ENCODE data around the gene METTL23.

DNA sequence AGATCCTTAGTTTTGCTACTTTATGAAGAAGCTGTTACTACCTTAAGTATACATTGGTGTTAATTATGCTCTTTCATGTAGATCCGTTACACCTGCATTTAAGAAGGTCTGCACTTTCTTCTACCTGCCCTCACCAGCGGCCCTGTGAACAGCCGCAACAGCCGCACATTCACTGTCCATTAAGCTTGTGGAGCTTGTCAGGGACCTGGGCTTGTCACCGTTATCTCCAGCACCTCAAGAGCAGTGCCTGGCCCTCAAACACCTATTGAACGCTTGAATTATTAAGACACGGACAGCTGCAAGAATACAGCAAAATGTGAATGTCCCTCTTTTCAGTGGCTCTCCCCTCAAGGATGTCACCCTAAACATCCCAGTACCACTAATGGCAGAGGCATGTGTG lies 12.9 kb upstream of the METTL23 start:
- TF ChIP-seq POLR2AphosphoS5 (IDR thresholded peaks at IDR 0.05; ENCODE audit: low read depth): no peak
- TF ChIP-seq, protein P1, sequence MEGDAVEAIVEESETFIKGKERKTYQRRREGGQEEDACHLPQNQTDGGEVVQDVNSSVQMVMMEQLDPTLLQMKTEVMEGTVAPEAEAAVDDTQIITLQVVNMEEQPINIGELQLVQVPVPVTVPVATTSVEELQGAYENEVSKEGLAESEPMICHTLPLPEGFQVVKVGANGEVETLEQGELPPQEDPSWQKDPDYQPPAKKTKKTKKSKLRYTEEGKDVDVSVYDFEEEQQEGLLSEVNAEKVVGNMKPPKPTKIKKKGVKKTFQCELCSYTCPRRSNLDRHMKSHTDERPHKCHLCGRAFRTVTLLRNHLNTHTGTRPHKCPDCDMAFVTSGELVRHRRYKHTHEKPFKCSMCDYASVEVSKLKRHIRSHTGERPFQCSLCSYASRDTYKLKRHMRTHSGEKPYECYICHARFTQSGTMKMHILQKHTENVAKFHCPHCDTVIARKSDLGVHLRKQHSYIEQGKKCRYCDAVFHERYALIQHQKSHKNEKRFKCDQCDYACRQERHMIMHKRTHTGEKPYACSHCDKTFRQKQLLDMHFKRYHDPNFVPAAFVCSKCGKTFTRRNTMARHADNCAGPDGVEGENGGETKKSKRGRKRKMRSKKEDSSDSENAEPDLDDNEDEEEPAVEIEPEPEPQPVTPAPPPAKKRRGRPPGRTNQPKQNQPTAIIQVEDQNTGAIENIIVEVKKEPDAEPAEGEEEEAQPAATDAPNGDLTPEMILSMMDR (conservative IDR thresholded peaks at IDR 0.05; ENCODE audit: low read depth in 2 of 2): no peak
- TF ChIP-seq, protein P2, sequence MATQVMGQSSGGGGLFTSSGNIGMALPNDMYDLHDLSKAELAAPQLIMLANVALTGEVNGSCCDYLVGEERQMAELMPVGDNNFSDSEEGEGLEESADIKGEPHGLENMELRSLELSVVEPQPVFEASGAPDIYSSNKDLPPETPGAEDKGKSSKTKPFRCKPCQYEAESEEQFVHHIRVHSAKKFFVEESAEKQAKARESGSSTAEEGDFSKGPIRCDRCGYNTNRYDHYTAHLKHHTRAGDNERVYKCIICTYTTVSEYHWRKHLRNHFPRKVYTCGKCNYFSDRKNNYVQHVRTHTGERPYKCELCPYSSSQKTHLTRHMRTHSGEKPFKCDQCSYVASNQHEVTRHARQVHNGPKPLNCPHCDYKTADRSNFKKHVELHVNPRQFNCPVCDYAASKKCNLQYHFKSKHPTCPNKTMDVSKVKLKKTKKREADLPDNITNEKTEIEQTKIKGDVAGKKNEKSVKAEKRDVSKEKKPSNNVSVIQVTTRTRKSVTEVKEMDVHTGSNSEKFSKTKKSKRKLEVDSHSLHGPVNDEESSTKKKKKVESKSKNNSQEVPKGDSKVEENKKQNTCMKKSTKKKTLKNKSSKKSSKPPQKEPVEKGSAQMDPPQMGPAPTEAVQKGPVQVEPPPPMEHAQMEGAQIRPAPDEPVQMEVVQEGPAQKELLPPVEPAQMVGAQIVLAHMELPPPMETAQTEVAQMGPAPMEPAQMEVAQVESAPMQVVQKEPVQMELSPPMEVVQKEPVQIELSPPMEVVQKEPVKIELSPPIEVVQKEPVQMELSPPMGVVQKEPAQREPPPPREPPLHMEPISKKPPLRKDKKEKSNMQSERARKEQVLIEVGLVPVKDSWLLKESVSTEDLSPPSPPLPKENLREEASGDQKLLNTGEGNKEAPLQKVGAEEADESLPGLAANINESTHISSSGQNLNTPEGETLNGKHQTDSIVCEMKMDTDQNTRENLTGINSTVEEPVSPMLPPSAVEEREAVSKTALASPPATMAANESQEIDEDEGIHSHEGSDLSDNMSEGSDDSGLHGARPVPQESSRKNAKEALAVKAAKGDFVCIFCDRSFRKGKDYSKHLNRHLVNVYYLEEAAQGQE (IDR thresholded peaks at IDR 0.05; ENCODE audit: unreplicated experiment): no peak
- TF ChIP-seq CREB1 (CRISPR knock-in tag; IDR thresholded peaks at IDR 0.05; ENCODE audit: low read depth): no peak
- TF ChIP-seq JUNB (IDR thresholded peaks at IDR 0.05; ENCODE audit: unreplicated experiment): no peak
- no peak for TF ChIP-seq STAT1 (IDR thresholded peaks at IDR 0.05; ENCODE audit: unreplicated experiment)
- no peak for TF ChIP-seq EZH2phosphoT487 (IDR thresholded peaks at IDR 0.05; ENCODE audit: unreplicated experiment)
- TF ChIP-seq EZH2 (IDR thresholded peaks at IDR 0.05; ENCODE audit: low read depth, unreplicated experiment): no peak
- TF ChIP-seq ZNF331 (CRISPR knock-in tag; IDR thresholded peaks at IDR 0.05; ENCODE audit: low read depth): no peak
- no peak for TF ChIP-seq NANOG (IDR thresholded peaks at IDR 0.05; ENCODE audit: borderline replicate concordance)
- TF ChIP-seq ETS1 (IDR thresholded peaks at IDR 0.05): no peak
- TF ChIP-seq ZNF462 (CRISPR knock-in tag; IDR thresholded peaks at IDR 0.05): no peak
- TF ChIP-seq ZNF114 (CRISPR knock-in tag; IDR thresholded peaks at IDR 0.05): no peak

All from GM23338 (cell line).